ENCODE measurements around the gene ADAM30. TPM values are rescaled to one million over a fixed set of nuclear protein-coding genes. Genes with fewer than 3 reads are reported as not detected.

Gene ADAM30
- not detected for total RNA-seq
- long read RNA-seq = 0 reads

GRCh38 chr1:119896303-119896702 is at the start of gene ADAM30:
TSS of gene ADAM30 (minus strand) at chr1:119896515. CDS start at chr1:119896336, 179 bp downstream.
- intact Hi-C loops (cut with micrococcal nuclease) = no loop called here
- Histone ChIP-seq H3K27ac (replicated peaks) (no peak within 1 kb of the TSS), H3K4me3 (no peak within 1 kb of the TSS), H3K27me3 (ENCODE audit: low read depth) (peaks cover 29% of the 10 kb centered on the region), H3K36me3 (no peaks in the 10 kb centered on the region), H3K9me3 (replicated peaks) (no peaks in the 10 kb centered on the region), H3K4me1 (no peaks in the 10 kb centered on the region)
- TF ChIP-seq CTCF (IDR thresholded peaks at IDR 0.05; ENCODE audit: borderline replicate concordance) = peak; percentile 26
- no peak for DNase-seq

- intact Hi-C loops (cut with micrococcal nuclease) = no loop called here
- no peaks in the 10 kb centered on the region for H3K27me3 ChIP-seq (ENCODE audit: low read depth)
- H3K27ac ChIP-seq (replicated peaks) = no peak overlapping the region
- H3K36me3 ChIP-seq = peaks cover 29% of the 10 kb centered on the region
- TF ChIP-seq CTCF (IDR thresholded peaks at IDR 0.05; ENCODE audit: borderline replicate concordance) = no peak
- H3K9me3 ChIP-seq (replicated peaks) = no peaks in the 10 kb centered on the region
- no peak for DNase-seq
- peaks cover 24% of the 10 kb centered on the region for H3K4me1 ChIP-seq
- H3K4me3 ChIP-seq = no peak overlapping the region
These were observed 46.9 kb upstream of the ADAM30 start for GRCh38 chr1:119943216-119943615.

GRCh38 chr1:119941392-119941791 is 45.1 kb upstream of the ADAM30 start:
- Histone ChIP-seq H3K4me1 (peaks cover 27% of the 10 kb centered on the region), H3K9me3 (replicated peaks) (no peaks in the 10 kb centered on the region), H3K36me3 (peaks cover 45% of the 10 kb centered on the region), H3K4me3 (no peak overlapping the region), H3K27me3 (ENCODE audit: low read depth) (no peaks in the 10 kb centered on the region), H3K27ac (replicated peaks) (no peak overlapping the region)
- intact Hi-C loops (cut with micrococcal nuclease) = no loop called here
- no peak for DNase-seq
- no peak for TF ChIP-seq CTCF (IDR thresholded peaks at IDR 0.05; ENCODE audit: borderline replicate concordance)

- peaks cover 28% of the 10 kb centered on the region for H3K4me1 ChIP-seq
- intact Hi-C loops (cut with micrococcal nuclease) = no loop called here
- no peaks in the 10 kb centered on the region for H3K9me3 ChIP-seq (replicated peaks)
- no peak for DNase-seq
- H3K36me3 ChIP-seq = peaks cover 48% of the 10 kb centered on the region
- H3K4me3 ChIP-seq = no peak overlapping the region
- H3K27ac ChIP-seq (replicated peaks) = no peak overlapping the region
- H3K27me3 ChIP-seq (ENCODE audit: low read depth) = no peaks in the 10 kb centered on the region
- no peak for TF ChIP-seq CTCF (IDR thresholded peaks at IDR 0.05; ENCODE audit: borderline replicate concordance)
These were observed 44.4 kb upstream of the ADAM30 start for GRCh38 chr1:119940697-119941096.

- Histone ChIP-seq H3K4me3 (no peak overlapping the region), H3K27ac (replicated peaks) (no peak overlapping the region), H3K27me3 (ENCODE audit: low read depth) (no peaks in the 10 kb centered on the region), H3K36me3 (peaks cover 81% of the 10 kb centered on the region), H3K4me1 (peaks cover 25% of the 10 kb centered on the region), H3K9me3 (replicated peaks) (peaks cover 12% of the 10 kb centered on the region)
- intact Hi-C loops (cut with micrococcal nuclease) = no loop called here
- TF ChIP-seq CTCF (IDR thresholded peaks at IDR 0.05; ENCODE audit: borderline replicate concordance) = no peak
- no peak for DNase-seq
These were observed 40.9 kb upstream of the ADAM30 start for GRCh38 chr1:119937198-119937597.

- peaks cover 12% of the 10 kb centered on the region for H3K9me3 ChIP-seq (replicated peaks)
- no peak overlapping the region for H3K27ac ChIP-seq (replicated peaks)
- intact Hi-C loops (cut with micrococcal nuclease) = no loop called here
- TF ChIP-seq CTCF (IDR thresholded peaks at IDR 0.05; ENCODE audit: borderline replicate concordance) = no peak
- H3K4me1 ChIP-seq = peaks cover 25% of the 10 kb centered on the region
- H3K36me3 ChIP-seq = peaks cover 77% of the 10 kb centered on the region
- no peak for DNase-seq
- no peaks in the 10 kb centered on the region for H3K27me3 ChIP-seq (ENCODE audit: low read depth)
- H3K4me3 ChIP-seq = no peak overlapping the region
These were observed 39.6 kb upstream of the ADAM30 start for GRCh38 chr1:119935915-119936314.

All from left ventricle myocardium inferior (tissue), 1 donor.